ENCODE data around the gene XYLT1. TPM values are rescaled to one million over a fixed set of nuclear protein-coding genes. Genes with fewer than 3 reads are reported as not detected.

The XYLT1 gene
- total and polyA plus RNA-seq, 10 of the 15 experiments (the other 5 are each of a cell fraction or from before 2014, with no cell fraction given) = 0.88 to 14.8 (median 5.8) TPM

- TF ChIP-seq SMC3 (IDR thresholded peaks at IDR 0.05; ENCODE audit: borderline replicate concordance, low read length) (no peak), JUNB (IDR thresholded peaks at IDR 0.05) (no peak), NFIC (IDR thresholded peaks at IDR 0.05; ENCODE audit: low read depth, low read length) (no peak), ZZZ3 (IDR thresholded peaks at IDR 0.05; ENCODE audit: control insufficient read depth, insufficient read length, low read depth) (no peak), ASH2L (IDR thresholded peaks at IDR 0.05; ENCODE audit: borderline replicate concordance, low read depth) (no peak)
These were observed 39.8 kb upstream of the XYLT1 start (continued) for GRCh38 chr16:17510567-17510966.

GRCh38 chr16:17509194-17509593 lies 38.4 kb upstream of the XYLT1 start:
- ChIA-PET SMC1A (ENCODE audit: uncharacterized antibody, unreplicated experiment) (no interaction called here), RAD21 (ENCODE audit: unreplicated experiment) (no interaction called here), CTCF (no interaction called here), POLR2A (no interaction called here)
- no peak for DNase-seq (ENCODE audit: low read depth, low spot score)
- Histone ChIP-seq H3K27ac (ENCODE audit: control insufficient read depth, insufficient read depth) (no peak overlapping the region), H3K36me3 (ENCODE audit: control insufficient read depth in 2 of 2, insufficient read depth in 2 of 2, low read length in 1 of 2) (no peaks in the 10 kb centered on the region), H3K4me3 (no peak overlapping the region), H3K9ac (ENCODE audit: control insufficient read depth, insufficient read depth, low read length) (no peak overlapping the region), H3K9me3 (replicated peaks; ENCODE audit: control insufficient read depth, insufficient read depth, low read length) (no peaks in the 10 kb centered on the region; the same call in 2 of the 3 replicates), H3K79me2 (ENCODE audit: control insufficient read depth, insufficient read depth, low read length) (no peaks in the 10 kb centered on the region), H2AFZ (ENCODE audit: control insufficient read depth, low read depth, low read length) (no peak overlapping the region), H3K4me2 (ENCODE audit: control insufficient read depth, insufficient read depth) (no peak overlapping the region), H3K4me1 (ENCODE audit: control insufficient read depth, insufficient read depth, low read length) (no peaks in the 10 kb centered on the region), H4K20me1 (ENCODE audit: control insufficient read depth, insufficient read depth) (no peaks in the 10 kb centered on the region), H3K27me3 (replicated peaks in 1 of 2; ENCODE audit: control insufficient read depth in 2 of 2, insufficient read depth in 2 of 2, low read length in 1 of 2) (0 out of 4 replicates have a peak, but pooled peaks cover 0 to 3% of the 10 kb centered on the region in 2 experiments)
- FAIRE-seq = no peak
- whole genome bisulfite sequencing (ENCODE audit: insufficient coverage, insufficient replicate concordance, low lambda C conversion rate, missing lambda C conversion rate) = 43% methylated on average over 3 of the region's 3 CpGs
- no peak for ATAC-seq
- TF ChIP-seq CTCF (IDR thresholded peaks at IDR 0.05 in 2 of 3, conservative IDR thresholded peaks at IDR 0.05 in 1 of 3; ENCODE audit: control insufficient read depth in 2 of 3, extremely low read depth in 1 of 3, insufficient read depth in 1 of 3, low read depth in 3 of 3, low read length in 3 of 3) (no peak), RAD51 (IDR thresholded peaks at IDR 0.05) (no peak), RUNX3 (IDR thresholded peaks at IDR 0.05; ENCODE audit: low read length) (no peak), E2F8 (IDR thresholded peaks at IDR 0.05; ENCODE audit: low read depth, partially characterized antibody) (no peak), TARDBP (IDR thresholded peaks at IDR 0.05; ENCODE audit: borderline replicate concordance) (no peak), POLR2AphosphoS5 (IDR thresholded peaks at IDR 0.05; ENCODE audit: low read length) (no peak), POLR2AphosphoS2 (IDR thresholded peaks at IDR 0.05; ENCODE audit: low read depth, low read length) (no peak), ZNF384 (IDR thresholded peaks at IDR 0.05; ENCODE audit: borderline replicate concordance, low read depth, low read length) (no peak), PAX8 (IDR thresholded peaks at IDR 0.05) (no peak), SKIL (IDR thresholded peaks at IDR 0.05; ENCODE audit: low read depth, poor library complexity, severe bottlenecking) (no peak), LARP7 (IDR thresholded peaks at IDR 0.05) (no peak), RB1 (IDR thresholded peaks at IDR 0.05; ENCODE audit: borderline replicate concordance) (no peak)
- BruUV-seq (replicated peaks) = no TSS peak
- intact Hi-C loops (cut with micrococcal nuclease; ENCODE audit: unreplicated experiment) = no loop called here
- in situ Hi-C loops (cut with MboI) = no loop called here

Measured in GM12878 (cell line).